ENCODE data around the gene ENO4.

The ENO4 gene

DNA sequence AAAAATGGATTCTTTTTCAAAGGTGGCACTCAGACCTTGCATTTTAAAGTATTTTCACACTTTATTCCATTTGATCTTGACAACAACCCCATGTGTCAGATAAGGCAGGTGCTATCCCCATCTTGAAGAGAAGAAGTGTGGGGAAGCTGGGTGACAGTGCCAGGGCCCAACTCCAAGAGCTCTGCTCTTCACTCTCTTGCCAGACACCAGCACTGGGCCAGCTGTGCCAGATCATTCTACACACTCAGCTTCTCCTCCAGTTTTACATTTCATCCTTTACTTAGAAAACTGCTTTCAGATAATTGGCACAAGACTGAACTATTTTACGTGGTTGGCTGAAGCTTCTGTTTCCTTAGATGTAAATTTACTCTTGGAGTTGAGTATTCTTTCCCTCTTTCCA is 64.4 kb downstream of the ENO4 start:
- no peak for DNase-seq (ENCODE audit: low read depth in 2 of 2)

DNA sequence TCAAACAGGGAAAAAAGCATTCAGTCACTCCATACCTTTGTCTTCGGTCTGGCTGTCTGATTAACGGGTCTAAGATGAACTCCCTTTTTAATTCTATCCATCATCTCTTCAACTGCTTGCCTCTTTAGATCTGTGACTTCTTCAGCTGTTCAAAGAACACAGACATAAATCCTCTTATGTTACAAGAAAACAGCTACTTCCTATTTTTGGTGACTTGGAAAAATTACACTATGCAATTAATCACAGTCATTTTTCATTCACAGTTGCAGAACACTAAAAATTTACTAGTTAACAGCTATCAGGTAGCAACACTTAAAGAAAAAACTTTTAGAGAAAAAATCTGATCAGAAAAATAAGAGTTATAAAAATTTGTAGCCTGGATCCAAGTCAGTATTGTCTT is 66.0 kb downstream of the ENO4 start:
- no peak for DNase-seq (ENCODE audit: low read depth in 2 of 2)

DNA sequence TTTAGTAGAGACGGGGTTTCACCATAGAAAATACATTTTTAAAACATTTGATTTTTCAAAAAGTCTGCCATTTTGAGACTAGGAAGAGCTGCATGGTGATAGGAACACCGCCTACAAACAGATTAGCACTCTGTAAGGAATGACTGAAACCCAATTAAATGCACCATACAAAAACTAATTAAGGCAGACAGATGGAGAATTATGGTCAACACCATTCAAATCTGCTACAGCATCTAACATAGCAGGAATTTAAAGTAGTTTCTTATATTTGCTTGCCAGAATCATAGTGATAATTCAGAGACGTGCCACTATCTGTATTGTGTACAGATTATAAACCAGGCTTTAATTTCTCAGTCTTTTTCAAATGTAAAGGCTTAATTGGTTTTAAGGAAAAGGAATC is 68.2 kb downstream of the ENO4 start:
- no peak for DNase-seq (ENCODE audit: low read depth in 2 of 2)

DNA sequence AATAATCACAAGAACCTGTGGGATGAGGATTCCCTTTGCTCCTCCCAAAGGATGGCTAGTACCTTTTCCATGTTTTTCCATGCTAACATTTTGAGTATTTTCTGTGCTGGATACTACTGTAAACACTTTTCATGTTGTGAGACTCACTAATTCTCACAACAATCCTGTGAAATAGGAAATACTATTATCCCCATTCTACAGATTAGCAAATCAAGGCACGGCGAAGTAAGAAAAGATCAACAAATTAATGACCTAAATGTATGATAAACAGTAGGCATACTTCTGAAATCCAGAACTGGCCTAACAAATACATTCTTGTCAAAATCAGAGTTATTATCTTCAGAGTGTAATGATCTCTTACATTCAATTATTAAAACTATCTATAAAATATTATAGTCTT is 69.3 kb downstream of the ENO4 start:
- no peak for DNase-seq (ENCODE audit: low read depth in 2 of 2)

DNA sequence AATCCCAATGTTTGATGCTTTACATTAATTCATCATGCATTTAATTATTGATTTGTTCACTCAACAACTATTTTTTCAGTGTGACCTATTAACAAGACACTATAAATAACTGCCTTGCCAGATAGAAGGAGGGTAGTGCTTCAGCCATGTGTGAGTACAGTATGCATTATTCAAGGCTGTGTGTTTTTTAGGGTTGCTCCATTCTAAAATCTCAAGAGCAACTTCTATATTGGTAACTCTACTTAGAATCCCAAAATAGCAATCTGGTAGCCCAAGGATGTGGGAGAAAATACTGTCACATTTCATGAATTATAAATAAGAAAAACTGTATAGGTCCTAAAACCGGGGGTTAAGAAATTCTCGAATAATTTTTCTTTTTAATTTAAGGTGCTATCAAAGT is 69.9 kb downstream of the ENO4 start:
- DNase-seq (ENCODE audit: low read depth in 2 of 2) = no peak

DNA sequence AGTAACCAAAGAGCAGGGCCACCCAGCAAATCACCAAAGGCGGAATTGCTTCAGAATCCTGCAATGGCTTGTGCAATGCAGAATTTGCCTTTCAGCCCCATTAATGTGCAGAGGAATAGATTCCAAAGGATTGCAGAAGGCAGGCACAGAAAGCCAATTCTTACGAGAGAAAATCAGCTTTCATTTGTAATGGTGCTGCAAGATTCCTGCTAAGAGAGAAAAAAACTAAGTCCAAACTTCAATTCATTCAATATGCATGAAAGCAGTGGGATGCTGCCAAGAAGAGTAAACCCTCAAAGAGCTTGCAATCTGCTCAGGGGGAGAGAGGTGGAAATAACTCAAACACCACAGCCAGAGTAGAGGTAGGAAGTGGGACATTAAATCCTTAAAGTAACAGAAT is 70.4 kb downstream of the ENO4 start:
- no peak for DNase-seq (ENCODE audit: low read depth in 2 of 2)

DNA sequence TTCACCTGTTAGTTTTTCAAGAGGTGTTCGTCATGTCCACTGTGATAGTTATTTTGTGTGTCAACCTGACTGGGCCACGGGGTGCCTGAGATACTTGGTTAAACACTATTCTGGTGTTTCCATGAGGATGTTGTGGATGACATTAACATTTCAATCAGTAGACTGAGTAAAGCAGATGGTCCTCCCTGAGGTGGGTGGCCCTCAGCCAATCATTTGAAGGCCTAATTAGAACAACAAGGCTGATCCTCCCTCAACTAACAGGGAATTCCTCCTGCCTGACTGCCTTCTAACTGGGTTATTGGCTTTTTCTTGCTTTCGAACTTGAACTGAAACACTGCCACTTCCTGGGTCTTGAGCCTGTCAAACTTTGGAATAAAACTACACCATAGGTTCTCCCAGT is 75.8 kb downstream of the ENO4 start:
- DNase-seq (ENCODE audit: low read depth in 2 of 2) = no peak

DNA sequence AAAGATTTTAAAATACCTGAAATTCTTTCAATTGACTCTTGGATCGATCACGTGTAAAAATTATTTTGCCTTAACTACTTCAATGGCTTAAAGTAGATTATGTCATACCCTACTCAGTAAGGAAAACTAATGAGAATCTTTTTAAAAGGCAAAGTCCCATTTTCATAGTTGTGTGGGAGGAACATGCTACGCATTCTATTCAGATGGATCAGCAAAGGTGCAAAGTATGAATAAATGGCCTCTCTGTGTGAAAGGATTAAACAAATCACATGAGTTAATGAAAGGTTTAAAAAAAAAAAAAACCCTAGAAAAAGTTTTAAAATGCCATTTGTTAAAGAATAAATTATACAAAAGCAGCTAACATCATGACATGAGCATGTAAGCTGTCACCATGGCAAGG is 77.1 kb downstream of the ENO4 start:
- DNase-seq (ENCODE audit: low read depth in 2 of 2) = no peak

DNA sequence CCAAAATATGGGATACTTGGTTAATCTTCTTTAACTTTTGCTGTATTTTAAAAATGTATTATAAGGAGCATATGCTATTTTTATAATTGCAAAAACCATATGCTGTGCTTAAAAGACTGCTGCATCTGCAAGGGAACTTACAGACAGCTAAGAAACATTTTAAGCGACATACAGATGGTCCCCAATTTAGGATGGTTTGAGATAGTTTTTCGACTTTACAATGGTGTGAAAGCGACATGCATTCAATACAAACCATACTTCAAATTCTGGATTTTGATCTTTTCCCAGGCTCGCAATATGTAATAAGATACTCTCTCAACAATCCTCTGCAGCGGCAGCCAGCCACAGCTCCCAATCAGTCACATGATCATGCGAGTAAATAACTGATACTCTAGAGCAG is 82.5 kb downstream of the ENO4 start:
- DNase-seq (ENCODE audit: low read depth in 2 of 2) = no peak
